Liver (tissue), 9 donors: Measurements from ENCODE around the gene TFPI. TPM values are rescaled to one million over a fixed set of nuclear protein-coding genes. Genes with fewer than 3 reads are reported as not detected.

Experiments used
- DNase-seq: peaks from one replicate; pipeline ENCODE4 v3.0.0-alpha.2; 2017; ENCODE audit warnings: low spot score
- H3K27ac ChIP-seq, 2 donors: one replicate each; pipeline ENCODE4 v1.7.0; 2013; ENCODE audit warnings: inconsistent platforms in 2 of 2, low read length in 2 of 2, control low read depth in 1 of 2, low read depth in 1 of 2, mild to moderate bottlenecking in 1 of 2
- H3K27me3 ChIP-seq, 4 donors: one replicate each; pipeline versions ENCODE4 v1.6.1 to v1.7.0; 2013; ENCODE audit warnings: low read length in 3 of 4, inconsistent platforms in 1 of 4, mild to moderate bottlenecking in 1 of 4, moderate library complexity in 1 of 4; ENCODE audit not compliant: control insufficient read depth in 4 of 4, insufficient read depth in 4 of 4
- H3K36me3 ChIP-seq, 4 donors: one replicate each; pipeline versions ENCODE4 v1.6.1 to v1.7.0; 2013; ENCODE audit warnings: low read length in 3 of 4, mild to moderate bottlenecking in 3 of 4, low read depth in 1 of 4, moderate library complexity in 1 of 4; ENCODE audit not compliant: control insufficient read depth in 4 of 4, insufficient read depth in 3 of 4
- H3K4me1 ChIP-seq, 4 donors: one replicate each; pipeline versions ENCODE4 v1.6.1 to v1.7.0; 2013; ENCODE audit warnings: low read length in 3 of 4, mild to moderate bottlenecking in 3 of 4, moderate library complexity in 1 of 4; ENCODE audit not compliant: control insufficient read depth in 4 of 4, insufficient read depth in 4 of 4
- H3K4me3 ChIP-seq, 3 donors: one replicate each; pipeline versions ENCODE4 v1.6.1 to v1.7.0; 2013; ENCODE audit warnings: low read length in 3 of 3, control low read depth in 1 of 3, low read depth in 1 of 3, mild to moderate bottlenecking in 1 of 3
- H3K9ac ChIP-seq, 2 donors: one replicate each; pipeline ENCODE4 v1.7.0; 2013; ENCODE audit warnings: low read length in 2 of 2, mild to moderate bottlenecking in 2 of 2, moderate library complexity in 2 of 2, control low read depth in 1 of 2, low read depth in 1 of 2
- H3K9me3 ChIP-seq, 4 donors: one replicate each; pipeline versions ENCODE4 v1.6.1 to v1.7.0; 2013; ENCODE audit warnings: low read length in 3 of 4; ENCODE audit not compliant: control insufficient read depth in 4 of 4
- EGR1 ChIP-seq, 2 donors: IDR thresholded peaks; 2 replicates each; pipeline ENCODE4 v1.6.1; 2016 to 2018; ENCODE audit warnings: antibody characterized with exemption in 2 of 2, low read depth in 2 of 2
- FOXA1 ChIP-seq: IDR thresholded peaks from 2 replicates; pipeline ENCODE4 v1.6.1; 2016; ENCODE audit warnings: antibody characterized with exemption
- FOXA2 ChIP-seq: IDR thresholded peaks from 2 replicates; pipeline ENCODE4 v1.6.1; 2016; ENCODE audit warnings: antibody characterized with exemption
- GABPA ChIP-seq, 2 donors: IDR thresholded peaks in 1 of 2; conservative IDR thresholded peaks in 1 of 2; 2 replicates each; pipeline ENCODE4 v1.6.1; 2016; ENCODE audit warnings: antibody characterized with exemption in 2 of 2, mild to moderate bottlenecking in 1 of 2, moderate library complexity in 1 of 2
- HNF4A ChIP-seq, 2 donors: conservative IDR thresholded peaks; 2 replicates each; pipeline ENCODE4 v1.6.1; 2016; ENCODE audit warnings: antibody characterized with exemption in 2 of 2, mild to moderate bottlenecking in 2 of 2
- HNF4G ChIP-seq: IDR thresholded peaks from 2 replicates; pipeline ENCODE4 v1.6.1; 2016; ENCODE audit warnings: antibody characterized with exemption
- JUND ChIP-seq, 2 donors: IDR thresholded peaks; 2 replicates each; pipeline ENCODE4 v1.6.1; 2016; ENCODE audit warnings: antibody characterized with exemption in 2 of 2
- NR2F2 ChIP-seq: IDR thresholded peaks from 2 replicates; pipeline ENCODE4 v1.6.1; 2016; ENCODE audit warnings: antibody characterized with exemption
- RAD21 ChIP-seq, 2 donors: IDR thresholded peaks; 2 replicates each; pipeline ENCODE4 v1.6.1; 2016; ENCODE audit warnings: antibody characterized with exemption in 2 of 2, mild to moderate bottlenecking in 2 of 2
- RXRA ChIP-seq, 2 donors: IDR thresholded peaks; 2 replicates each; pipeline ENCODE4 v1.6.1; 2017 to 2018; ENCODE audit warnings: antibody characterized with exemption in 2 of 2, mild to moderate bottlenecking in 1 of 2
- SP1 ChIP-seq: IDR thresholded peaks from 2 replicates; pipeline ENCODE4 v1.6.1; 2018; ENCODE audit warnings: antibody characterized with exemption, mild to moderate bottlenecking
- TAF1 ChIP-seq: conservative IDR thresholded peaks from 2 replicates; pipeline ENCODE4 v1.6.1; 2016; ENCODE audit warnings: antibody characterized with exemption, mild to moderate bottlenecking
- YY1 ChIP-seq: IDR thresholded peaks from 2 replicates; pipeline ENCODE4 v1.6.1; 2016; ENCODE audit warnings: antibody characterized with exemption, mild to moderate bottlenecking
- polyA plus RNA-seq, 2 donors: library from polyadenylated mRNA; stranded (reverse) in 1 of 2; unstranded in 1 of 2; fragments of 200-250 nt in 1 of 2; fragments of >200 nt in 1 of 2; fragmentation: Nextera tagmentation in 1 of 2; extraction: Ambion mirVana in 1 of 2; gene quantifications; one replicate each; pipeline versions ENCODE4 v1.2.1 to v1.2.3, GENCODE V29; 2013 to 2015
- total RNA-seq, 2 donors: library from RNA; depleted of rRNA; stranded (reverse); fragments of >200 nt; gene quantifications; one replicate each; pipeline ENCODE4 v1.2.3, GENCODE V29; 2014
- TF ChIP-seq, protein P1 (sequence below): IDR thresholded peaks from 2 replicates; pipeline ENCODE4 v1.6.1; 2016; ENCODE audit warnings: antibody characterized with exemption
- TF ChIP-seq, protein P2 (sequence below): IDR thresholded peaks from 2 replicates; pipeline ENCODE4 v1.6.1; 2016; ENCODE audit warnings: antibody characterized with exemption, mild to moderate bottlenecking
- TF ChIP-seq, protein P3 (sequence below): IDR thresholded peaks from 2 replicates; pipeline ENCODE4 v1.6.1; 2016; ENCODE audit warnings: antibody characterized with exemption
- TF ChIP-seq, protein P4 (sequence below): fragments of 150-350 bp; IDR thresholded peaks from 2 replicates; pipeline ENCODE4 v1.5.1; 2017; ENCODE audit warnings: improper control_type of control experiment, low read depth, low read length; ENCODE audit not compliant: missing input control
- TF ChIP-seq, protein P5 (sequence below): IDR thresholded peaks from 2 replicates; pipeline ENCODE4 v1.6.1; 2016; ENCODE audit warnings: antibody characterized with exemption
- donor health status: healthy.
- donor health status: healthy.
- donor health status: healthy.
- donor health status: healthy.
- donor health status: healthy.

The TFPI gene
- total and polyA plus RNA-seq, 4 donors = 55.8 to 211 (median 130) TPM

DNA sequence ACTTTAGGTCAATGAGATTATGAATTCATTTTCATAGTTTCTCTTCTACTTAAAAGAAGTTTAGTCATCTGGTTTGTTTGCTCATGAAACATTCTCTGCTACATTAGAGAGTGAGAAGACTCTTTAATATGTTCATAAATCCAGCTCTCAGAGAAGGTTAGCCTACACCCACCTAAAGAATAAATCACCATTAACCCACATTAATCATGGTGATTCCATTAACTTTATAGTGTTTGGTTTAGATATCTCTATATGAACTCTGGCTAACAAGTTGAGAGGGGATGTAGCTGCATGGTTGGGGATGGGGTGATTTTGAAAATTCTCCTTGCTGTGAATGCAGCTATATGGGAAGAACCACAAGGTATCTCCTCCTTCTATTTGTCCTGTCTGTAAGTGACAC is 10.7 kb downstream of the TFPI start:
- H3K36me3 ChIP-seq = peaks cover 0 to 7% (median 0%) of the 10 kb centered on the region in 4 donors
- peak overlapping the region; percentile 75 to 87 for H3K27ac ChIP-seq
- TF ChIP-seq, protein P1, sequence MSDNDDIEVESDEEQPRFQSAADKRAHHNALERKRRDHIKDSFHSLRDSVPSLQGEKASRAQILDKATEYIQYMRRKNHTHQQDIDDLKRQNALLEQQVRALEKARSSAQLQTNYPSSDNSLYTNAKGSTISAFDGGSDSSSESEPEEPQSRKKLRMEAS = no peak
- TF ChIP-seq TAF1 (no peak), FOXA1 (no peak), YY1 (no peak), FOXA2 (no peak), RAD21 (IDR thresholded peaks at IDR 0.05) (no peak), EGR1 (IDR thresholded peaks at IDR 0.05; ENCODE audit: low read depth in 2 of 2) (no peak), JUND (IDR thresholded peaks at IDR 0.05) (no peak), NR2F2 (no peak), RXRA (IDR thresholded peaks at IDR 0.05) (no peak), SP1 (no peak), HNF4G (no peak), GABPA (IDR thresholded peaks at IDR 0.05 in 1 of 2, conservative IDR thresholded peaks at IDR 0.05 in 1 of 2) (no peak), HNF4A (conservative IDR thresholded peaks at IDR 0.05) (no peak)
- TF ChIP-seq, protein P2, sequence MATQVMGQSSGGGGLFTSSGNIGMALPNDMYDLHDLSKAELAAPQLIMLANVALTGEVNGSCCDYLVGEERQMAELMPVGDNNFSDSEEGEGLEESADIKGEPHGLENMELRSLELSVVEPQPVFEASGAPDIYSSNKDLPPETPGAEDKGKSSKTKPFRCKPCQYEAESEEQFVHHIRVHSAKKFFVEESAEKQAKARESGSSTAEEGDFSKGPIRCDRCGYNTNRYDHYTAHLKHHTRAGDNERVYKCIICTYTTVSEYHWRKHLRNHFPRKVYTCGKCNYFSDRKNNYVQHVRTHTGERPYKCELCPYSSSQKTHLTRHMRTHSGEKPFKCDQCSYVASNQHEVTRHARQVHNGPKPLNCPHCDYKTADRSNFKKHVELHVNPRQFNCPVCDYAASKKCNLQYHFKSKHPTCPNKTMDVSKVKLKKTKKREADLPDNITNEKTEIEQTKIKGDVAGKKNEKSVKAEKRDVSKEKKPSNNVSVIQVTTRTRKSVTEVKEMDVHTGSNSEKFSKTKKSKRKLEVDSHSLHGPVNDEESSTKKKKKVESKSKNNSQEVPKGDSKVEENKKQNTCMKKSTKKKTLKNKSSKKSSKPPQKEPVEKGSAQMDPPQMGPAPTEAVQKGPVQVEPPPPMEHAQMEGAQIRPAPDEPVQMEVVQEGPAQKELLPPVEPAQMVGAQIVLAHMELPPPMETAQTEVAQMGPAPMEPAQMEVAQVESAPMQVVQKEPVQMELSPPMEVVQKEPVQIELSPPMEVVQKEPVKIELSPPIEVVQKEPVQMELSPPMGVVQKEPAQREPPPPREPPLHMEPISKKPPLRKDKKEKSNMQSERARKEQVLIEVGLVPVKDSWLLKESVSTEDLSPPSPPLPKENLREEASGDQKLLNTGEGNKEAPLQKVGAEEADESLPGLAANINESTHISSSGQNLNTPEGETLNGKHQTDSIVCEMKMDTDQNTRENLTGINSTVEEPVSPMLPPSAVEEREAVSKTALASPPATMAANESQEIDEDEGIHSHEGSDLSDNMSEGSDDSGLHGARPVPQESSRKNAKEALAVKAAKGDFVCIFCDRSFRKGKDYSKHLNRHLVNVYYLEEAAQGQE = no peak
- TF ChIP-seq, protein P3, sequence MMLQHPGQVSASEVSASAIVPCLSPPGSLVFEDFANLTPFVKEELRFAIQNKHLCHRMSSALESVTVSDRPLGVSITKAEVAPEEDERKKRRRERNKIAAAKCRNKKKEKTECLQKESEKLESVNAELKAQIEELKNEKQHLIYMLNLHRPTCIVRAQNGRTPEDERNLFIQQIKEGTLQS = no peak
- TF ChIP-seq, protein P4, sequence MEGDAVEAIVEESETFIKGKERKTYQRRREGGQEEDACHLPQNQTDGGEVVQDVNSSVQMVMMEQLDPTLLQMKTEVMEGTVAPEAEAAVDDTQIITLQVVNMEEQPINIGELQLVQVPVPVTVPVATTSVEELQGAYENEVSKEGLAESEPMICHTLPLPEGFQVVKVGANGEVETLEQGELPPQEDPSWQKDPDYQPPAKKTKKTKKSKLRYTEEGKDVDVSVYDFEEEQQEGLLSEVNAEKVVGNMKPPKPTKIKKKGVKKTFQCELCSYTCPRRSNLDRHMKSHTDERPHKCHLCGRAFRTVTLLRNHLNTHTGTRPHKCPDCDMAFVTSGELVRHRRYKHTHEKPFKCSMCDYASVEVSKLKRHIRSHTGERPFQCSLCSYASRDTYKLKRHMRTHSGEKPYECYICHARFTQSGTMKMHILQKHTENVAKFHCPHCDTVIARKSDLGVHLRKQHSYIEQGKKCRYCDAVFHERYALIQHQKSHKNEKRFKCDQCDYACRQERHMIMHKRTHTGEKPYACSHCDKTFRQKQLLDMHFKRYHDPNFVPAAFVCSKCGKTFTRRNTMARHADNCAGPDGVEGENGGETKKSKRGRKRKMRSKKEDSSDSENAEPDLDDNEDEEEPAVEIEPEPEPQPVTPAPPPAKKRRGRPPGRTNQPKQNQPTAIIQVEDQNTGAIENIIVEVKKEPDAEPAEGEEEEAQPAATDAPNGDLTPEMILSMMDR = no peak
- TF ChIP-seq, protein P5, sequence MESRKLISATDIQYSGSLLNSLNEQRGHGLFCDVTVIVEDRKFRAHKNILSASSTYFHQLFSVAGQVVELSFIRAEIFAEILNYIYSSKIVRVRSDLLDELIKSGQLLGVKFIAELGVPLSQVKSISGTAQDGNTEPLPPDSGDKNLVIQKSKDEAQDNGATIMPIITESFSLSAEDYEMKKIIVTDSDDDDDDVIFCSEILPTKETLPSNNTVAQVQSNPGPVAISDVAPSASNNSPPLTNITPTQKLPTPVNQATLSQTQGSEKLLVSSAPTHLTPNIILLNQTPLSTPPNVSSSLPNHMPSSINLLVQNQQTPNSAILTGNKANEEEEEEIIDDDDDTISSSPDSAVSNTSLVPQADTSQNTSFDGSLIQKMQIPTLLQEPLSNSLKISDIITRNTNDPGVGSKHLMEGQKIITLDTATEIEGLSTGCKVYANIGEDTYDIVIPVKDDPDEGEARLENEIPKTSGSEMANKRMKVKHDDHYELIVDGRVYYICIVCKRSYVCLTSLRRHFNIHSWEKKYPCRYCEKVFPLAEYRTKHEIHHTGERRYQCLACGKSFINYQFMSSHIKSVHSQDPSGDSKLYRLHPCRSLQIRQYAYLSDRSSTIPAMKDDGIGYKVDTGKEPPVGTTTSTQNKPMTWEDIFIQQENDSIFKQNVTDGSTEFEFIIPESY = no peak
- no peaks in the 10 kb centered on the region for H3K9me3 ChIP-seq
- peaks cover 13 to 49% (median 23%) of the 10 kb centered on the region in 4 donors for H3K4me1 ChIP-seq
- H3K4me3 ChIP-seq = no peak overlapping the region
- H3K9ac ChIP-seq = no peak overlapping the region
- no peaks in the 10 kb centered on the region for H3K27me3 ChIP-seq
- DNase-seq = no peak
